ENCODE measurements around the gene VRTN. TPM values are rescaled to one million over a fixed set of nuclear protein-coding genes. Genes with fewer than 3 reads are reported as not detected.

Gene VRTN, protein sequence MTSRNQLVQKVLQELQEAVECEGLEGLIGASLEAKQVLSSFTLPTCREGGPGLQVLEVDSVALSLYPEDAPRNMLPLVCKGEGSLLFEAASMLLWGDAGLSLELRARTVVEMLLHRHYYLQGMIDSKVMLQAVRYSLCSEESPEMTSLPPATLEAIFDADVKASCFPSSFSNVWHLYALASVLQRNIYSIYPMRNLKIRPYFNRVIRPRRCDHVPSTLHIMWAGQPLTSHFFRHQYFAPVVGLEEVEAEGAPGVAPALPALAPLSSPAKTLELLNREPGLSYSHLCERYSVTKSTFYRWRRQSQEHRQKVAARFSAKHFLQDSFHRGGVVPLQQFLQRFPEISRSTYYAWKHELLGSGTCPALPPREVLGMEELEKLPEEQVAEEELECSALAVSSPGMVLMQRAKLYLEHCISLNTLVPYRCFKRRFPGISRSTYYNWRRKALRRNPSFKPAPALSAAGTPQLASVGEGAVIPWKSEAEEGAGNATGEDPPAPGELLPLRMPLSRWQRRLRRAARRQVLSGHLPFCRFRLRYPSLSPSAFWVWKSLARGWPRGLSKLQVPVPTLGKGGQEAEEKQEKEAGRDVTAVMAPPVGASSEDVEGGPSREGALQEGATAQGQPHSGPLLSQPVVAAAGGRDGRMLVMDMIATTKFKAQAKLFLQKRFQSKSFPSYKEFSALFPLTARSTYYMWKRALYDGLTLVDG
- total RNA-seq = not detected in 2 replicates

GRCh38 chr14:74348241-74348734 is at the start of gene VRTN:
Gene VRTN, plus strand, starts transcription at chr14:74348471. Its CDS starts 8,313 bp downstream, at chr14:74356784.

GRCh38 chr14:74302634-74303569 is 45.4 kb upstream of the VRTN start, which contains the start of gene ABCD4:
Gene ABCD4, minus strand, starts transcription at chr14:74302934. Its CDS starts 22 bp downstream, at chr14:74302912.

Other genes starting within 250 kb of the VRTN start
- not detected in 2 replicates for gene VSX2, start 109.0 kb upstream of the VRTN start, total RNA-seq
- 33.2 and 33.7 TPM in 2 replicates for gene ABCD4, start 45.5 kb upstream of the VRTN start, total RNA-seq
- gene SYNDIG1L, start 77.7 kb downstream of the VRTN start, total RNA-seq = not detected in 2 replicates
- 145 and 299 TPM in 2 replicates for gene NPC2, start 144.8 kb downstream of the VRTN start, total RNA-seq
- gene ISCA2, start 145.3 kb downstream of the VRTN start, total RNA-seq = 9.0 and 11.0 TPM in 2 replicates